ENCODE results near the gene NOTCH4.

DNA sequence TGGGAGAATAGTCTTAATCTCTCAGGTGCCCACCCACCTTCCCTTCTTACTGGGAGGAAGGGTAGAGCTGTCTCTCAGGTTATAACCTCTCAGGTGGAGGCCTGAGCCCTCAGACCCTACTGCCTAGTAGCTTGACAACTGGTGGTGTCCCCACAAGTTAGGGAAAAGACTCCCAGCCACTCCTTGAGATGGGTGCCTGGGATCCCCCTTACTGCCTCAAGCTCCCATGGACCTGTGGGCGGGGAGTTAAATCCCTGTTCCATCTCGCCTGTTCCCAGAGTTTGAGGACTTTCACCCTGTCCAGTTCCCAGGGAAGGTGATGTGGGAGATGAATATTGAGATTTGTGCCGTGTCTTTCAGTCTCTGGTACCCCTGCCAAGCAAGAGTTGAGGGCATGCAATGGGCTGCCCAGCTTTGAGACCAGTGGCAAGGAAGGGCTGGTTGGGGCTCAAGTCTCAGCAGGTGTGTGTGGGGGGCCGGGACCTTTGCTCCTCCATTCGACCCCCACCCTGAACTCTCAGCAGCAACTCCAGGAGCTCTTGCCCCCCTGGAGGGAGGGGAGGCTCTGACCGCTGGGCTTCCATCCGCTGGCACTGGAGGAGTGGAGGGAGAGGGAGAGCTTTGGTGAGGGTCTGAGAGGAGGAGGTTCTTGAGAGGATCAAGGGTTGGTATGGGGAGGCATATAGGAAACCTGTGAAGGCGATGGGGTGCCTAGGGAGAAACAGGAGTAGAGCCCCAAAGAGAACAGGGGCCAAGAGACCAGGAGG lies 32.8 kb downstream of the NOTCH4 start:
- TF ChIP-seq EZH2phosphoT487 (IDR thresholded peaks at IDR 0.05; ENCODE audit: insufficient read depth, low read depth) (no peak), EZH2 (IDR thresholded peaks at IDR 0.05; ENCODE audit: insufficient read depth, poor library complexity, severe bottlenecking) (no peak)
